ENCODE results near the gene GHRL.

The GHRL gene

DNA sequence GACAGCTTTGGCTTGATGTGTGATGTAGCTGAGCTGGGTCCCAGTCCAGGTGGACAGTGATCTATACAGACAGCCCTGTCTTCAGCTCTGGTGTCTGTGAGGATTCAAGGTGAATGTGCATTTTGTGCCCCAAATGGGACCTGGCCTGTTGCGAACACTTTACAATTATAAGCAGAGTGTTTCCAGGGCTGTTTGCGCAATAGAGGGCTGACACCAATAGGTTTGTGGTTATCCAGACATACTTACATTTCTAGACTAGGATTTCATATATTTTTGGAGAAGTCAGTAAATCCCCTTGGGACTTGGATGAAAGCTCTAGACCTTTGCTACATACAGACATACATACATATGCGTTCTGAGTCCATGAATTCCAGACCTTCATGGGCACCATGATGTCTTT, 48.7 kb downstream of the GHRL start:
- no peak for DNase-seq (ENCODE audit: low read depth)

DNA sequence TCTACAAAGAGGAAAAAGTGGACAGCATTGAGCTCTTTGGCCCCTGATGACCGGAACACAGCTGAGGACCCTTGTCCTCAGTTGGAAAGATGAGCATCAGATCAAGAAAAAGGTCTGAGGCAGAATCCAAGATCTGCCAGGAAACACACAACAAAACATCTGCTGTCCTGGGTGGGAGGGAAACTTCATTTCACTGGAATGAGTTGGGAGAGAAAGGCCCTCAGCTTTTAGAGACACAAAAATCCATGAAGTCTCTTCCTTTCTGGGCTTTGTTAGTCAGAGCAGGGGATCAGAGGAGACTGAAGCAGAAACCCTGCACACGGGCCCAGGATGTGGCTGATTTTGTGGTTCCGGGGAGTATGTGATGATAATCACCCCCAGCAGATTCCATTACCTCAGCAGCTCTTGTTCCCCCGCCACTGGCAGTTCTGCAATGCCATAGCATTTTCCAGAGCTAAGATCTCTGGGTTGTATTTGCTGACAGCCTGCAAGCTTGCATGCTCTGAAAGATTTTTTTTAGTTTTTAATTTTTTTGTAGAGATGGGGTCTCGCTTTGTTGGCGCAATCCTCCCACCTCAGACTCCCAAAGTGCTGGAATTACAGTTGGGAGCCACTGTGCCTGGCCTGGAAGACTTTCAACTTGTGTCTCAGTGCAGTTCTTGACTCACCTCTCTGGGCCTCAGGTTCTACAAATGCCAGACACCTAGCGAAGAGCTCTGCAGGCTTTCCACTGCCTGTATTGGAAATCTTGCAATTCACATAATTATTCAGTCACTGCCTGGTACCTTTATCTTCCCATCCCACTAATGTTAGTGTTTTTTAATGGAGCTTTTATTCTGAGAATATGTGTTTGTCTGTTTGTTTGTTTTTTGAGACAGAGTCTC, 50.3 kb downstream of the GHRL start:
- DNase-seq (ENCODE audit: low read depth) = peak; percentile 61

DNA sequence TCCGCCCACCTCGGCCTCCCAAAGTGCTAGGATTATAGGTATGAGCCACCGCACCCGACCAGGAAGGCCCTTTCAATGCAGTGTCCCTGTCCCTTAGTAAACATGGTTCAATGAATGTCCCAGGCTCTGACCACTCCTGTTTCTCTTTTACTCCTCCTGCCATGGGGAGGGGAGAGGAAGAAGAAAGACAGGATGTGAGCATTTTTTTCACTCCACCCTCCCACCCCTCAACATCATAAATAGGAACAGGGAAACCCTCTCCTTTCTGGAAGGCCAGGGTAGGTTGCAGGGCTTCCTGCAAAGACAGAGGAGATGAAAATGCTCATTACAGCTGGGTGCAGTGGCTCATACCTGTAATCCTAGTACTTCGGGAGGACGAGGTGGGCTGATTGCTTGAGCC, 51.9 kb downstream of the GHRL start:
- DNase-seq (ENCODE audit: low read depth) = no peak

DNA sequence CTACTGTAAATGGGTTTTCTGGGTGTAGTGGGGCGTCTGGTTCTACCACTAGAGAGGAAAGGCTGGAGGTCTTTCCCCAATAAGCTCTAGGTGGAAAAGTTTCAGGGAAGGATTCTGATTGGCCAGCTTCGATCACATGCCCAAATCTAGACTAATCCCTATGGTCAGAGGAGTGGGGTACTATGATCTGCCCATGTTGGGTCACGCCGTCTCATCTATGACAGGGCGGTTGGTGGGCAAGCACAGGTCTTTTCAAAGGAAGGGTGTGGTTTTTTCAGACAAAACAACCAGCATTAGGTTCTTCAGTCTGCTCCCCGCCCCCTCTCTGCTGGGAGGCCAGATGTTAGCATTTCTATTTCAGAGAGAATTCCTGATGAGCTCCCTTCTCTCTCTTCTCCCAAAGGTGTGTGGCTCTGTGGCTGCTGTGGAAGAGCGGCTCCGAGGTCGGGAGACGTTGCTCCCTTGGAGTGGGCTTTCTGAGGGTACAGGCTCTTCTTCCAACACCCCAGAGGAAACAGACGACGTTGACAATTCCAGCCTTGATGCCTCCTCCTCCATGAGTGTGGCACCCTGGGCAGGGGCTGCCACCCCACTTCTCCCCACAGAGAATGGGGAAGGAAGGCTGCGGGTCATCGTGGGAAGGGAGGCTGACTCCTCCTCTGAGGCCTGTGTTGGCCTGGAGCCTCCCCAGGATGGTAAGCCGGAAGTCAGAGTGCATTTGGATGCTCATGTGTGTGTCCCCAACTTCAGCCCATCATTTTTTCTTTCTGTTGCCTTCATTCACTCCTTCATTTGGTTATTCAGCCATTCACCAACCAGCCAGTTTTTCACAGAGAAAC, 54.2 kb downstream of the GHRL start:
- DNase-seq (ENCODE audit: low read depth) = no peak

Measured in stimulated activated CD8-positive, alpha-beta memory T cell treated with anti-CD3 and anti-CD28 coated beads, Interleukin-4, amount 100 ng/mL, for 24 hours (primary cell).